GM18868 (cell line): ENCODE data around the gene CUEDC1.

Experiments used
- ATAC-seq: cut with Tn5 transposase; IDR thresholded peaks from one replicate; pipeline ENCODE4 v1.9.1; 2021; ENCODE audit warnings: mild to moderate bottlenecking, moderate library complexity; ENCODE audit not compliant: unreplicated experiment

The CUEDC1 gene

GRCh38 chr17:57900991-57901743 lies 54.0 kb downstream of the CUEDC1 start:
- no peak for ATAC-seq

GRCh38 chr17:57899822-57900221 lies 55.4 kb downstream of the CUEDC1 start:
- ATAC-seq: no peak

- ATAC-seq: no peak
These were observed 55.8 kb downstream of the CUEDC1 start for GRCh38 chr17:57899391-57899790.

- ATAC-seq: no peak
These were observed 56.5 kb downstream of the CUEDC1 start for GRCh38 chr17:57898487-57899311.

- ATAC-seq: no peak
These were observed 59.7 kb downstream of the CUEDC1 start for GRCh38 chr17:57895382-57896060.

GRCh38 chr17:57894848-57895247 lies 60.4 kb downstream of the CUEDC1 start:
- peak; percentile 57 for ATAC-seq

GRCh38 chr17:57892820-57893595 lies 62.2 kb downstream of the CUEDC1 start:
- ATAC-seq: no peak

GRCh38 chr17:57892146-57892819 lies 62.9 kb downstream of the CUEDC1 start:
- ATAC-seq: peak; percentile 52

GRCh38 chr17:57890857-57891232 lies 64.4 kb downstream of the CUEDC1 start:
- no peak for ATAC-seq

GRCh38 chr17:57889892-57890856 lies 65.0 kb downstream of the CUEDC1 start:
- no peak for ATAC-seq

GRCh38 chr17:57889252-57889651 lies 66.0 kb downstream of the CUEDC1 start:
- no peak for ATAC-seq

GRCh38 chr17:57888311-57889216 lies 66.6 kb downstream of the CUEDC1 start:
- ATAC-seq: no peak

- no peak for ATAC-seq
These were observed 68.1 kb downstream of the CUEDC1 start for GRCh38 chr17:57887161-57887560.

- no peak for ATAC-seq
These were observed 69.2 kb downstream of the CUEDC1 start for GRCh38 chr17:57886020-57886419.

- no peak for ATAC-seq
These were observed 69.9 kb downstream of the CUEDC1 start for GRCh38 chr17:57885148-57885915.

- no peak for ATAC-seq
These were observed 73.3 kb downstream of the CUEDC1 start for GRCh38 chr17:57881783-57882351.

- no peak for ATAC-seq
These were observed 74.1 kb downstream of the CUEDC1 start for GRCh38 chr17:57881143-57881542.
